ENCODE measurements around the gene STARD13. TPM values are rescaled to one million over a fixed set of nuclear protein-coding genes. Genes with fewer than 3 reads are reported as not detected.
"Not testable (repeated sequence)": the region's sequence is repeated elsewhere in the genome, so short reads cannot be mapped to it uniquely, and the experiment has no call there.

Gene STARD13
- total RNA-seq, 2 experiments from 2014 or later = 0.30 to 0.31 TPM

DNA sequence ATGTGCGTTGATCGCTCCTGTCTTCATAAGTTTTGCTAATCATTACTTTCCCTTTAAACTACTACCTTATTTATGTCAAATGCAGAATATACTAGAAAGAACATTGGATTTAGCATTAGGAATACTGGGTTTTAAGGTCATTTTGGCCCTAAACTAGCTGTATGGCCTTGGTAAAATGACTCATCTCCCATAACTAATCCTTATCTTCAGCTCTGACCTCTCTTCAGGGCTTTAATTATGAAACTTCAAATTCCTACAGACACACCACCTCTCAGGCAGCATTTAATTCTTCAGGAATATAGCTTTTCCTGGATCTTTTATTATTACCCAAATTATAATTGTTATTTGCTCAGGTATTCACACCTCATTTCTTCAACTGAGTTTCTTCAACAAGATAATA, 121.2 kb downstream of the STARD13 start:
- CTCF ChIA-PET = interaction anchor here (0.6 kb wide), 1 partner anchor 487 kb away, joined by 3 read pairs; no protein-coding TSS in a partner anchor
- Mint-ChIP-seq H3K4me1 (ENCODE audit: low read depth) (no peaks in the 10 kb centered on the region), H3K27me3 (ENCODE audit: low read depth) (peaks cover 4% of the 10 kb centered on the region), H3K4me3 (no peak overlapping the region), H3K36me3 (ENCODE audit: low read depth) (no peaks in the 10 kb centered on the region), H3K27ac (no peak overlapping the region), H3K9me3 (peaks cover 6% of the 10 kb centered on the region)
- no peak for DNase-seq
- intact Hi-C loops (cut with micrococcal nuclease) = no loop called here

DNA sequence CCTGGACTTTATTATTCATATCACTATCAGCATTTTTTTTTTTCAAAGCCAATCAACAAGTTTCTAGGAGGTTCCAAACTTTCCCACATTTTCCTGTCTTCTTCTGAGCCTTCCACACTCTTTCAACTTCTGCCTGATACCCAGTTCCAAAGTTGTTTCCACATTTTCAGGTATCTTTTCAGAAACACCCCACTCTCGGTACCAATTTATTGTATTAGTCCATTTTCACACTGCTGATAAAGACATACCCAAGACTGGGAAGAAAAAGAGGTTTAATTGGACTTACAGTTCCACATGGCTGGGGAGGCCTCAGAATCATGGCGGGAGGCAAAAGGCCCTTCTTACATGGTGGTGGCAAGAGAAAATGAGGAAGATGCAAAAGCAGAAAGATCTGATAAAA, 122.8 kb downstream of the STARD13 start:
- H3K27me3 Mint-ChIP-seq (ENCODE audit: low read depth); H3K36me3 Mint-ChIP-seq (ENCODE audit: low read depth); H3K4me3 Mint-ChIP-seq; CTCF ChIA-PET; DNase-seq; intact Hi-C loops (cut with micrococcal nuclease); H3K9me3 Mint-ChIP-seq; H3K27ac Mint-ChIP-seq; H3K4me1 Mint-ChIP-seq (ENCODE audit: low read depth): not testable (repeated sequence)

- intact Hi-C loops (cut with micrococcal nuclease) = no loop called here
- no peak overlapping the region for H3K27ac Mint-ChIP-seq
- H3K27me3 Mint-ChIP-seq (ENCODE audit: low read depth) = peaks cover 9% of the 10 kb centered on the region
- no peak overlapping the region for H3K4me3 Mint-ChIP-seq
- peaks cover 6% of the 10 kb centered on the region for H3K9me3 Mint-ChIP-seq
- H3K36me3 Mint-ChIP-seq (ENCODE audit: low read depth) = no peaks in the 10 kb centered on the region
- CTCF ChIA-PET = no interaction called here
- H3K4me1 Mint-ChIP-seq (ENCODE audit: low read depth) = no peaks in the 10 kb centered on the region
- DNase-seq = no peak
These were observed 126.7 kb downstream of the STARD13 start for GRCh38 chr13:33158816-33159215.

- H3K27ac Mint-ChIP-seq = no peak overlapping the region
- intact Hi-C loops (cut with micrococcal nuclease) = no loop called here
- no peak overlapping the region for H3K4me3 Mint-ChIP-seq
- no peaks in the 10 kb centered on the region for H3K36me3 Mint-ChIP-seq (ENCODE audit: low read depth)
- no peaks in the 10 kb centered on the region for H3K4me1 Mint-ChIP-seq (ENCODE audit: low read depth)
- CTCF ChIA-PET = no interaction called here
- peaks cover 9% of the 10 kb centered on the region for H3K27me3 Mint-ChIP-seq (ENCODE audit: low read depth)
- H3K9me3 Mint-ChIP-seq = peaks cover 6% of the 10 kb centered on the region
- no peak for DNase-seq
These were observed 127.3 kb downstream of the STARD13 start for GRCh38 chr13:33158271-33158670.

GRCh38 chr13:33154911-33155310, 130.6 kb downstream of the STARD13 start:
- no peak overlapping the region for H3K27ac Mint-ChIP-seq
- CTCF ChIA-PET = no interaction called here
- H3K36me3 Mint-ChIP-seq (ENCODE audit: low read depth) = no peaks in the 10 kb centered on the region
- no peaks in the 10 kb centered on the region for H3K9me3 Mint-ChIP-seq
- H3K4me3 Mint-ChIP-seq = no peak overlapping the region
- H3K4me1 Mint-ChIP-seq (ENCODE audit: low read depth) = no peaks in the 10 kb centered on the region
- no peak for DNase-seq
- peaks cover 9% of the 10 kb centered on the region for H3K27me3 Mint-ChIP-seq (ENCODE audit: low read depth)
- intact Hi-C loops (cut with micrococcal nuclease) = no loop called here

DNA sequence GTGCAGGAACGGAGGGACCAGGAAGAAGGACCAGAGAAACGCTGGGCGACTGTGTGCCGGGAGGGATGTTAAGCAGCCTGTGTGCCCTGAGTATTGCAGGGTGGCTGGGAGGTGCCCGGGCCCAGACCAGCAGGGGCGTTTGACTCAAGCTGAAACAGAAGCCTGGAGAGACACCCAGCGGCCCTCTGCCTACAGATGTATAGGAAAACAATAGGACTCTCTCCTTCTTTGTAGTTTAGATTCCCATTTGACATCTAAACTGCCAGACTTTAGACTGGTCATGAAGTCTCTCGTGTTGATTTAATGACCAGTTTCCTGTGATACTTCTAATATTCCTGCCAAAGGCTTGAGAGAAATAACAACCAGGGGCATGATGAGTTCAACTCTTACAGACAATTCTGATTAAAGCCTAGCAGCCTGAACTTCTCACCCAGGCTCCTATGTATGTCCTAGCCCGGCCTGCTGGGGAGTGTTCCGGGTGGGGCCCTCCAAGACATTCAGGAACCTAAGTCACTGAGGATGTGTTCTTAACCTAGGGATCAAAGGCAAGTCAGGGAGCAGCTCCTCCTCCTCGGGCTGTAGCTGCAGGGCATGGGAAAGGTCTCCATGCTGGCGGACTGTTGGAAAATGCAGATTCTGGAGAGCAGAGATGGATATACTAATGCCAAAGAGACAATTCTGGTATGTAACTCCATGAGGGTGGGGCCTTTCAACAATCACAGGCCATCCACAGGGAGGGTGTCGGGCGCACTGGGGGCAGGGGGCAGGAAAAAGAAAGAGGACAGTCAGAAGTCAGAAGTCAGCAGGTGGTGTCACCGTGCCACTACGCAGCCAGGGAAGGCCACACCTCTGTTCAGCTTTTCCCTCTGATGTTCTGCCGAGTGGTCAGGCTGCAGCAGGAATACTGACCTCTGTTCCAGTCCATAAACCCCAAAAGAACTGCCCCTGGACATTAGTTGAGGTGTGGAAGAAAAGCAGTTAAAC, 131.8 kb downstream of the STARD13 start:
- Mint-ChIP-seq H3K9me3 (no peaks in the 10 kb centered on the region), H3K4me3 (no peak overlapping the region), H3K27ac (no peak overlapping the region), H3K27me3 (ENCODE audit: low read depth) (peaks cover 10% of the 10 kb centered on the region), H3K4me1 (ENCODE audit: low read depth) (no peaks in the 10 kb centered on the region), H3K36me3 (ENCODE audit: low read depth) (no peaks in the 10 kb centered on the region)
- no peak for DNase-seq
- CTCF ChIA-PET = no interaction called here
- intact Hi-C loops (cut with micrococcal nuclease) = no loop called here

GRCh38 chr13:33152389-33152788, 133.2 kb downstream of the STARD13 start:
- H3K4me3 Mint-ChIP-seq = no peak overlapping the region
- no peaks in the 10 kb centered on the region for H3K9me3 Mint-ChIP-seq
- H3K27ac Mint-ChIP-seq = no peak overlapping the region
- intact Hi-C loops (cut with micrococcal nuclease) = no loop called here
- peaks cover 9% of the 10 kb centered on the region for H3K27me3 Mint-ChIP-seq (ENCODE audit: low read depth)
- H3K36me3 Mint-ChIP-seq (ENCODE audit: low read depth) = no peaks in the 10 kb centered on the region
- no peaks in the 10 kb centered on the region for H3K4me1 Mint-ChIP-seq (ENCODE audit: low read depth)
- no peak for DNase-seq
- CTCF ChIA-PET = interaction anchor here (0.7 kb wide), 1 partner anchor 11 kb away, joined by 3 read pairs; no protein-coding TSS in a partner anchor

DNA sequence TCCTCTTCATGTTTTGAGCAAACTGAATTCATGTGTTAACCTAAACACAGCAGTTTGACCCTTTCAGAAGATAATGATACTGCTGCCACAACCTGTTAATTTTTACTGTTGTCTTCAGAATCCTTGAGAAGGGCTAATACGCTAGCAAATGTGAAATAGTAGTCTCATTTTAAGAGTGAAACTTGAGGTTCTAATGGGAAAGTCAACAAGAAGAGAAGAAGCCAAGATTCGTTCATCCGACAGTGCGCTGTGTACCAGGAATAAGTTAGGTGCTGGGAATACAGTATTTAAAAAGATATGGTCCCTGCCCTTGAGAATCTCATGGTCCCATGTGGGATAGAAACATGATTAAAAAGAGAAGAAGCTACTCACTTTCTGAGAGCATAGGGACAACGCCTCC, 134.9 kb downstream of the STARD13 start:
- CTCF ChIA-PET = no interaction called here
- DNase-seq = no peak
- H3K27me3 Mint-ChIP-seq (ENCODE audit: low read depth) = peaks cover 9% of the 10 kb centered on the region
- H3K4me1 Mint-ChIP-seq (ENCODE audit: low read depth) = peaks cover 7% of the 10 kb centered on the region
- no peaks in the 10 kb centered on the region for H3K36me3 Mint-ChIP-seq (ENCODE audit: low read depth)
- intact Hi-C loops (cut with micrococcal nuclease) = no loop called here
- H3K9me3 Mint-ChIP-seq = no peaks in the 10 kb centered on the region
- no peak overlapping the region for H3K27ac Mint-ChIP-seq
- no peak overlapping the region for H3K4me3 Mint-ChIP-seq

DNA sequence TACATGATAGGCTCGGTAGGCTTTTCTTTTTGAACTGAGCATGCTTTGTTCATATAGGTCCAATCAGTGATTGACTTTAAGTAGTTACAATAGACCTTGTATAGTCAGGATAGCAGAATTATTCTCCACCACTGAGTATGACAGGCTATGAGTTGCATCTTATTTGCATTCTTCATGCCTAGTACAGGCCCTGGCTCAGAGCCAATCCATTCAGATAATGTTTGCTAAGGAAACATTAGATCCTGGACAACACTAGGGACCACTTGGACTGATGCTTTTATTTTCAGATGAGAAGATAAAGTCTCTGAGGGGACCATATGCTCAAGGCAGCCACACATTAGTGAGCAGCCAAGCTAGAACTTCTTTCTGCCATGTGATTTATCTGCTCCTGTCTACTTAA, 135.4 kb downstream of the STARD13 start:
- intact Hi-C loops (cut with micrococcal nuclease) = no loop called here
- H3K27me3 Mint-ChIP-seq (ENCODE audit: low read depth) = peaks cover 9% of the 10 kb centered on the region
- H3K36me3 Mint-ChIP-seq (ENCODE audit: low read depth) = no peaks in the 10 kb centered on the region
- H3K27ac Mint-ChIP-seq = no peak overlapping the region
- CTCF ChIA-PET = no interaction called here
- DNase-seq = no peak
- peaks cover 9% of the 10 kb centered on the region for H3K4me1 Mint-ChIP-seq (ENCODE audit: low read depth)
- no peak overlapping the region for H3K4me3 Mint-ChIP-seq
- no peaks in the 10 kb centered on the region for H3K9me3 Mint-ChIP-seq

- H3K4me3 Mint-ChIP-seq = no peak overlapping the region
- H3K9me3 Mint-ChIP-seq = no peaks in the 10 kb centered on the region
- CTCF ChIA-PET = no interaction called here
- intact Hi-C loops (cut with micrococcal nuclease) = loop anchor here (1.0 to 2.0 kb wide), 2 partner anchors 243 to 465 kb away; no protein-coding TSS in a partner anchor
- H3K4me1 Mint-ChIP-seq (ENCODE audit: low read depth) = peaks cover 9% of the 10 kb centered on the region
- H3K27me3 Mint-ChIP-seq (ENCODE audit: low read depth) = peaks cover 17% of the 10 kb centered on the region
- no peak for DNase-seq
- no peak overlapping the region for H3K27ac Mint-ChIP-seq
- H3K36me3 Mint-ChIP-seq (ENCODE audit: low read depth) = no peaks in the 10 kb centered on the region
These were observed 137.7 kb downstream of the STARD13 start for GRCh38 chr13:33147832-33148231.

GRCh38 chr13:33146843-33147611, 138.5 kb downstream of the STARD13 start:
- no peak overlapping the region for H3K27ac Mint-ChIP-seq
- intact Hi-C loops (cut with micrococcal nuclease) = loop anchor here (1.0 to 2.0 kb wide), 4 partner anchors 242 to 561 kb away; partner anchors contain the start of gene PDS5B
- peak; percentile 38 for DNase-seq
- CTCF ChIA-PET = no interaction called here
- no peaks in the 10 kb centered on the region for H3K36me3 Mint-ChIP-seq (ENCODE audit: low read depth)
- H3K4me1 Mint-ChIP-seq (ENCODE audit: low read depth) = peaks cover 9% of the 10 kb centered on the region
- no peaks in the 10 kb centered on the region for H3K9me3 Mint-ChIP-seq
- peaks cover 17% of the 10 kb centered on the region for H3K27me3 Mint-ChIP-seq (ENCODE audit: low read depth)
- H3K4me3 Mint-ChIP-seq = no peak overlapping the region

GRCh38 chr13:33145667-33146066, 139.9 kb downstream of the STARD13 start:
- H3K27me3 Mint-ChIP-seq (ENCODE audit: low read depth) = peaks cover 23% of the 10 kb centered on the region

More at GRCh38 chr13:33145667-33146066, 139.9 kb downstream of the STARD13 start:
- no peaks in the 10 kb centered on the region for H3K9me3 Mint-ChIP-seq
- intact Hi-C loops (cut with micrococcal nuclease) = loop anchor here (1.0 to 2.0 kb wide), 3 partner anchors 398 to 559 kb away; partner anchors contain the start of gene PDS5B
- DNase-seq = peak; percentile 21
- no peak overlapping the region for H3K4me3 Mint-ChIP-seq
- no peaks in the 10 kb centered on the region for H3K36me3 Mint-ChIP-seq (ENCODE audit: low read depth)
- H3K4me1 Mint-ChIP-seq (ENCODE audit: low read depth) = peaks cover 9% of the 10 kb centered on the region
- no peak overlapping the region for H3K27ac Mint-ChIP-seq
- CTCF ChIA-PET = no interaction called here
